ENCODE measurements around the gene INMT.

Gene INMT

GRCh38 chr7:30728591-30729100 is 23.3 kb upstream of the INMT start:
- no peak for DNase-seq (ENCODE audit: low read depth)

GRCh38 chr7:30729642-30730041 is 22.3 kb upstream of the INMT start:
- no peak for DNase-seq (ENCODE audit: low read depth)

- DNase-seq (ENCODE audit: low read depth), result no peak
Measured at GRCh38 chr7:30730097-30730496, 21.8 kb upstream of the INMT start.

- DNase-seq (ENCODE audit: low read depth), result no peak
Measured at GRCh38 chr7:30730996-30731395, 20.9 kb upstream of the INMT start.

- no peak for DNase-seq (ENCODE audit: low read depth)
Measured at GRCh38 chr7:30731581-30731980, 20.4 kb upstream of the INMT start.

GRCh38 chr7:30732606-30733005 is 19.3 kb upstream of the INMT start:
- DNase-seq (ENCODE audit: low read depth), result no peak

GRCh38 chr7:30733216-30733615 is 18.7 kb upstream of the INMT start:
- DNase-seq (ENCODE audit: low read depth), result no peak

- no peak for DNase-seq (ENCODE audit: low read depth)
Measured at GRCh38 chr7:30733691-30734090, 18.2 kb upstream of the INMT start.

GRCh38 chr7:30734497-30734896 is 17.4 kb upstream of the INMT start:
- no peak for DNase-seq (ENCODE audit: low read depth)

GRCh38 chr7:30735631-30736030 is 16.3 kb upstream of the INMT start:
- DNase-seq (ENCODE audit: low read depth), result no peak

GRCh38 chr7:30736291-30736690 is 15.6 kb upstream of the INMT start:
- DNase-seq (ENCODE audit: low read depth), result no peak

- DNase-seq (ENCODE audit: low read depth), result no peak
Measured at GRCh38 chr7:30738026-30738915, 13.7 kb upstream of the INMT start.

- no peak for DNase-seq (ENCODE audit: low read depth)
Measured at GRCh38 chr7:30739691-30740090, 12.2 kb upstream of the INMT start.

- DNase-seq (ENCODE audit: low read depth), result peak; percentile 72
Measured at GRCh38 chr7:30740417-30741181, 11.3 kb upstream of the INMT start.

GRCh38 chr7:30741289-30741688 is 10.6 kb upstream of the INMT start:
- no peak for DNase-seq (ENCODE audit: low read depth)

GRCh38 chr7:30743371-30744074 is 8.4 kb upstream of the INMT start:
- DNase-seq (ENCODE audit: low read depth), result no peak

- DNase-seq (ENCODE audit: low read depth), result no peak
Measured at GRCh38 chr7:30744075-30744417, 7.9 kb upstream of the INMT start.

GRCh38 chr7:30745261-30745941 is 6.5 kb upstream of the INMT start:
- DNase-seq (ENCODE audit: low read depth), result no peak

GRCh38 chr7:30750010-30750409 is 1.9 kb upstream of the INMT start:
- no peak for DNase-seq (ENCODE audit: low read depth)

- no peak for DNase-seq (ENCODE audit: low read depth)
Measured at GRCh38 chr7:30750683-30751650, 968 bp upstream of the INMT start.

GRCh38 chr7:30752484-30752883 is 549 bp downstream of the INMT start:
- DNase-seq (ENCODE audit: low read depth), result no peak

Measured in activated T-cell treated with anti-CD3 and anti-CD28 coated beads for 1 hour (primary cell).